CD4-positive, alpha-beta T cell (primary cell): ENCODE results near the gene TYW3. TPM values are rescaled to one million over a fixed set of nuclear protein-coding genes. Genes with fewer than 3 reads are reported as not detected.
"Not testable (repeated sequence)": the region's sequence is repeated elsewhere in the genome, so short reads cannot be mapped to it uniquely, and the experiment has no call there.

ENCODE experiments used
- ATAC-seq: fragments of 200-7000 bp; cut with Tn5 transposase; one replicate; pipeline ENCODE4 v1.10.0; 2022; ENCODE audit warnings: mild to moderate bottlenecking; ENCODE audit not compliant: poor library complexity
- CTCF ChIA-PET: fragments of 350-600 bp; sonication (Branson Sonifier 250); formaldehyde crosslinking; loops from one replicate; lab custom pipeline; 2021; ENCODE audit warnings: antibody characterized with exemption, inconsistent platforms; lab: Charles Lee
- POLR2A ChIA-PET: fragments of 350-600 bp; sonication (Branson Sonifier 250); formaldehyde crosslinking; loops from one replicate; lab custom pipeline; 2021; ENCODE audit warnings: antibody characterized with exemption, inconsistent platforms; lab: Charles Lee
- DNase-seq, 14 experiments: peaks; one replicate each; pipeline ENCODE4 v3.0.0-alpha.2; 2013 to 2020; ENCODE audit warnings: mixed read lengths in 2 of 14
- H3K27ac ChIP-seq, 2 donors: one replicate each; pipeline versions ENCODE4 v1.5.1 to v1.7.0; 2013; ENCODE audit warnings: low read length in 2 of 2, low read depth in 1 of 2, mild to moderate bottlenecking in 1 of 2
- H3K27me3 ChIP-seq, 2 experiments: 1 replicate in 1 of 2; 2 replicates in 1 of 2; pipeline versions ENCODE4 v1.6.1 to v1.7.0; 2013; ENCODE audit warnings: low read length in 2 of 2, control low read depth in 1 of 2, mild to moderate bottlenecking in 1 of 2, moderate library complexity in 1 of 2; ENCODE audit not compliant: insufficient read depth in 2 of 2, control insufficient read depth in 1 of 2
- H3K36me3 ChIP-seq: one replicate; pipeline ENCODE4 v1.6.1; 2013; ENCODE audit warnings: low read length, control low read depth; ENCODE audit not compliant: insufficient read depth
- H3K4me1 ChIP-seq: one replicate; pipeline ENCODE4 v1.6.1; 2013; ENCODE audit warnings: low read length, control low read depth; ENCODE audit not compliant: insufficient read depth
- H3K4me3 ChIP-seq: one replicate; pipeline ENCODE4 v1.5.1; 2013; ENCODE audit warnings: mild to moderate bottlenecking, low read length, moderate library complexity
- H3K9me3 ChIP-seq, 2 experiments: 1 replicate in 1 of 2; 2 replicates in 1 of 2; pipeline versions ENCODE4 v1.6.1 to v1.7.0; 2013; ENCODE audit warnings: low read length in 2 of 2, mild to moderate bottlenecking in 2 of 2, control low read depth in 1 of 2, moderate library complexity in 1 of 2; ENCODE audit not compliant: control insufficient read depth in 1 of 2, insufficient read depth in 1 of 2
- H3K27ac Mint-ChIP-seq: one replicate; pipeline ENCODE4 v1.8.0; 2020; ENCODE audit warnings: mixed read lengths
- H3K27me3 Mint-ChIP-seq: one replicate; pipeline ENCODE4 v1.8.0; 2021; ENCODE audit warnings: mixed read lengths
- H3K36me3 Mint-ChIP-seq: one replicate; pipeline ENCODE4 v1.8.0; 2021; ENCODE audit warnings: low read depth, mixed read lengths
- H3K4me1 Mint-ChIP-seq: one replicate; pipeline ENCODE4 v1.8.0; 2021; ENCODE audit warnings: low read depth, mixed read lengths
- H3K4me3 Mint-ChIP-seq: one replicate; pipeline ENCODE4 v1.8.0; 2020; ENCODE audit warnings: mild to moderate bottlenecking, mixed read lengths
- H3K9me3 Mint-ChIP-seq: one replicate; pipeline ENCODE4 v1.8.0; 2020; ENCODE audit warnings: mixed read lengths
- intact Hi-C, 2 experiments: fragments of 100-400 bp; cut with DNase I in 1 of 2; cut with micrococcal nuclease in 1 of 2; formaldehyde crosslinking; loops; one replicate each; pipeline versions ENCODE4 v1.15.1 to v1.9.0; 2023 to 2025; cut with DNase I, micrococcal nuclease
- total RNA-seq, 174 experiments: library from RNA in 2 of 174; stranded (reverse) in 2 of 174; gene quantifications; one replicate each; pipeline ENCODE4 v1.2.3 and lab custom pipeline; 2021 to 2026
- TF ChIP-seq, protein P1 (sequence below): fragments of 200-600 bp; IDR thresholded peaks from one replicate; pipeline ENCODE4 v1.8.0; 2022; ENCODE audit warnings: antibody characterized with exemption, mild to moderate bottlenecking

TYW3 gene
- total RNA-seq, 2 experiments from 2014 or later = 9.9 to 10.1 TPM

DNA sequence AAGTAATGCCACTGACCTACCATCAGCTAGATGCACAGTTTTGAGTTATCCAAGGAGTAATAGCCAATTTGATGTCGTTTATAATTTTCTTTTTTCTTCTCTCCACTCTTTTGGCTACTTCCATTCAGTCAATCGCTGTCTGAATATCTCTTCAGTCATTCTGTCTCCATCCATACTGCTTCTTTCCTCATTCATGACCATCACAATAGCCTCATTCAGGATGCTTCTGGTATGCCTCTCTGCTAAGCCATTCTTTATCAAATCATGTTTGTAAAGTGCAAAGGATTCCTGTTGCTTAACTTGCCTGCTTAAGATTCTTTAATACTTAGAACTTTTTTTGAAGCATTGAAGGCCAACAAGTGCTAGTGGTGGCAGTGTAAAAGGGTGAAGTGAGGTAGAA is 20.2 kb downstream of the TYW3 start:
- Histone ChIP-seq H3K27me3 (no peaks in the 10 kb centered on the region), H3K9me3 (no peaks in the 10 kb centered on the region), H3K4me1 (no peaks in the 10 kb centered on the region), H3K27ac (no peak overlapping the region), H3K4me3 (no peak overlapping the region), H3K36me3 (peaks cover 72% of the 10 kb centered on the region)
- no peaks in the 10 kb centered on the region for H3K27me3 Mint-ChIP-seq
- peaks cover 98% of the 10 kb centered on the region for H3K36me3 Mint-ChIP-seq
- ATAC-seq = no peak
- H3K4me1 Mint-ChIP-seq = no peaks in the 10 kb centered on the region
- H3K27ac Mint-ChIP-seq = no peak overlapping the region
- intact Hi-C loops = no loop called here
- H3K4me3 Mint-ChIP-seq = no peak overlapping the region
- ChIA-PET CTCF (no interaction called here), POLR2A (no interaction called here)
- TF ChIP-seq, protein P1, sequence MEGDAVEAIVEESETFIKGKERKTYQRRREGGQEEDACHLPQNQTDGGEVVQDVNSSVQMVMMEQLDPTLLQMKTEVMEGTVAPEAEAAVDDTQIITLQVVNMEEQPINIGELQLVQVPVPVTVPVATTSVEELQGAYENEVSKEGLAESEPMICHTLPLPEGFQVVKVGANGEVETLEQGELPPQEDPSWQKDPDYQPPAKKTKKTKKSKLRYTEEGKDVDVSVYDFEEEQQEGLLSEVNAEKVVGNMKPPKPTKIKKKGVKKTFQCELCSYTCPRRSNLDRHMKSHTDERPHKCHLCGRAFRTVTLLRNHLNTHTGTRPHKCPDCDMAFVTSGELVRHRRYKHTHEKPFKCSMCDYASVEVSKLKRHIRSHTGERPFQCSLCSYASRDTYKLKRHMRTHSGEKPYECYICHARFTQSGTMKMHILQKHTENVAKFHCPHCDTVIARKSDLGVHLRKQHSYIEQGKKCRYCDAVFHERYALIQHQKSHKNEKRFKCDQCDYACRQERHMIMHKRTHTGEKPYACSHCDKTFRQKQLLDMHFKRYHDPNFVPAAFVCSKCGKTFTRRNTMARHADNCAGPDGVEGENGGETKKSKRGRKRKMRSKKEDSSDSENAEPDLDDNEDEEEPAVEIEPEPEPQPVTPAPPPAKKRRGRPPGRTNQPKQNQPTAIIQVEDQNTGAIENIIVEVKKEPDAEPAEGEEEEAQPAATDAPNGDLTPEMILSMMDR = no peak
- DNase-seq = no peak
- no peaks in the 10 kb centered on the region for H3K9me3 Mint-ChIP-seq

DNA sequence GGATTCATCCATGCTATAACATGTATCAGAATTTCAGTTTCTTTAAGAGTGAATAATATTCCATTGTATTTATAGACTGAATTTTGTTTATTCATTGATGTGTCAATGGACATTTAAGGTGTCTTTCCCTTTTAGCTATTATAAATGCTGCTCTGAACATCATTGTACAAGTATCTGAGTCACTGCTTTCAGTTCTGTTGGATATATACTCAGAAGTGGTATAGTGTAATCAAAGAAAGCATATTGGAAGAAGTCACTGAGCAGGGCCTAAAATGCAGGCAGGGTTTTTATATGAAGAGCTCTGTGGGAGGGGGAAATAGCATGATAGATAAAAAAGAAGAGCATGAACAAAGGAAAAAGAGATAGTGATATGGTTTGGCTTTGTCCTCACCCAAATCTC is 22.5 kb downstream of the TYW3 start:
- CTCF ChIA-PET = no interaction called here
- Mint-ChIP-seq H3K9me3 (no peaks in the 10 kb centered on the region), H3K4me1 (no peaks in the 10 kb centered on the region), H3K27ac (no peak overlapping the region), H3K27me3 (no peaks in the 10 kb centered on the region), H3K36me3 (peaks cover 100% of the 10 kb centered on the region), H3K4me3 (no peak overlapping the region)
- Histone ChIP-seq H3K27me3 (no peaks in the 10 kb centered on the region), H3K9me3 (no peaks in the 10 kb centered on the region), H3K36me3 (peaks cover 73% of the 10 kb centered on the region), H3K27ac (no peak overlapping the region), H3K4me3 (no peak overlapping the region), H3K4me1 (no peaks in the 10 kb centered on the region)
- intact Hi-C loops = no loop called here
- ATAC-seq = no peak
- no peak for DNase-seq
- POLR2A ChIA-PET = no interaction called here
- TF ChIP-seq, protein P1 = no peak

DNA sequence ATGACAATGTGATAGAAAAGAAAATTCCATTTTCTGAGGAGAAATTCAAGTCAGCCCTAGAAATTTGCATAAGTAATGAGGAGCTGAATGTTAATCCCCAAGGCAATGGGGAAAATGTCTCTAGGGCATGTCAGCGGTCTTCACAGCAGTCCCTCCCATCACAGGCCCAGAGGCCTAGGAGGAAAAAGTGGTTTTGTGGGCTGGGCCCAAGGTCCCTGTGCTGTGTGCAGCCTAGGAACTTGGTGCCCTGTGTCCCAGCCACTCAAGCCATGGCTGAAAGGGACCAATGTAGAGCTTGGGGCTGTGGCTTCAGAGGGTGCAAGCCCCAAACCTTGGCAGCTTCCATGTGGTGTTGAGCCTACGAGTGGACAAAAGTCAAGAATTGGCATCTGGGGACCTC is 23.7 kb downstream of the TYW3 start:
- CTCF ChIA-PET, H3K9me3 Mint-ChIP-seq, H3K27me3 ChIP-seq, H3K4me3 ChIP-seq, H3K27ac Mint-ChIP-seq, DNase-seq, intact Hi-C loops, ATAC-seq, H3K27me3 Mint-ChIP-seq, H3K4me1 Mint-ChIP-seq, H3K9me3 ChIP-seq, H3K4me1 ChIP-seq, H3K27ac ChIP-seq, H3K4me3 Mint-ChIP-seq: not testable (repeated sequence)
- H3K36me3 Mint-ChIP-seq = peaks cover 99% of the 10 kb centered on the region
- POLR2A ChIA-PET = interaction anchor here (1.0 kb wide), 1 partner anchor 23 kb away, joined by 3 read pairs; no protein-coding TSS in a partner anchor
- peaks cover 77% of the 10 kb centered on the region for H3K36me3 ChIP-seq

DNA sequence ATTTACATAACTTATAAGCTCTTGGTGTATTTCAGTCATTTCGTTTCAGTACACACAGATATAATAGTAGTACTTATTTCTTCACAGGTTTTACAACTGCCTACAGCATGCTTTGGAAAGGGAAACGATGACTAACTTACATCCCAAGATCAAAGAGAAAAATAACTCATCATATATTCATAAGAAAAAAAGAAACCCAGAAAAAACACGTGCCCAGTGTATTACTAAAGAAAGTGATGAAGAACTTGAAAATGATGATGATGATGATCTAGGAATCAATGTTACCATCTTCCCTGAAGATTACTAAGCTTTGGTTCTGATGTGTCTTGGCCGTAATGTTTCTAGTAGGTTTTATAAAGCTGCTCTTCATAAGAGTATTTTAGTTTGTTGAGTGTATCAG is 30.9 kb downstream of the TYW3 start:
- H3K27me3 Mint-ChIP-seq = no peaks in the 10 kb centered on the region
- Histone ChIP-seq H3K9me3 (no peaks in the 10 kb centered on the region), H3K4me3 (no peak overlapping the region), H3K4me1 (no peaks in the 10 kb centered on the region), H3K27ac (no peak overlapping the region), H3K36me3 (peaks cover 44% of the 10 kb centered on the region), H3K27me3 (no peaks in the 10 kb centered on the region)
- CTCF ChIA-PET = no interaction called here
- no peak overlapping the region for H3K27ac Mint-ChIP-seq
- intact Hi-C loops = no loop called here
- H3K4me1 Mint-ChIP-seq = no peaks in the 10 kb centered on the region
- H3K36me3 Mint-ChIP-seq = peaks cover 58% of the 10 kb centered on the region
- no peaks in the 10 kb centered on the region for H3K9me3 Mint-ChIP-seq
- POLR2A ChIA-PET = no interaction called here
- TF ChIP-seq, protein P1 = no peak
- H3K4me3 Mint-ChIP-seq = no peak overlapping the region
- ATAC-seq = no peak
- DNase-seq = no peak
